GM19239 (cell line): Measurements from ENCODE around the gene DCP2.

ENCODE experiments used
- DNase-seq: peaks from one replicate; pipeline ENCODE4 v3.0.0; 2011; ENCODE audit warnings: low spot score; ENCODE audit not compliant: insufficient read length
- FAIRE-seq: peaks from 2 replicates; lab custom pipeline; 2011; peaks lifted over from hg19 to GRCh38; lab: Jason Lieb, UNC

DCP2 gene

DNA sequence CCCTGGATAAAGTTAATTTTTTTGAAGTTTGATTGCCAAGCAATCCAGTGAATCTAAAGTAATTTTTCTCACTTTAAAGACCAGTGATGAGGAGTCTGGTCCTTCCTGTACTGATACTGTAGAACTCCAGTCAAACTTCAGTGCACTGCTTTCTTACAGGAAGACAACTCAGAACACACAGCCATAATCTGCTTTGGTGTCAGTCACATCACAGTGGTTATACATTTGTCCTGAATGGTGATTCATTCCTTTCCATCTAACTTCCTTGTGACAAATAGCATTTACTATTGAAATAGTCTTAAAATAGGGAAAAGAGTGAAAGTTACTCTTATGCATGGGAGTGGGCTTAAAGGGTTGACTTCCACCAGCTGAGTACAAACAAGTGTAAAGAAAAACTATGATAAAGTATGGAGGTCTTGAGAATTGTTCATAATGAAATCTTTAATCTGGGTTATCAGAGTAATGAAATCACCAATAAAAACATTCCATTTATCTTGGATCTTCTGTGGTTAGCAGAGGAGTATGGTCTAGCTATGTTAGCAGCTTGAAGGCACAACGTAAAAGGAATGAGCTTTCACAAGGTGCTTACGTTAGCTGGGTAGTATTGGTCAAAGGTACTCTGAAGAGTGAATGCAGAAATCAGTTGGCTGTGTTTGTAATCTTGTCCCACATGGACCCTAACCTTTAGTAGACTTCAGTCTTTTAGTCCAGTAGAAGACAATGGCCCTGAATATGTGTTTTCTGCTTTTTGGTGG is 41.5 kb downstream of the DCP2 start:
- FAIRE-seq (no peak), DNase-seq (no peak)

DNA sequence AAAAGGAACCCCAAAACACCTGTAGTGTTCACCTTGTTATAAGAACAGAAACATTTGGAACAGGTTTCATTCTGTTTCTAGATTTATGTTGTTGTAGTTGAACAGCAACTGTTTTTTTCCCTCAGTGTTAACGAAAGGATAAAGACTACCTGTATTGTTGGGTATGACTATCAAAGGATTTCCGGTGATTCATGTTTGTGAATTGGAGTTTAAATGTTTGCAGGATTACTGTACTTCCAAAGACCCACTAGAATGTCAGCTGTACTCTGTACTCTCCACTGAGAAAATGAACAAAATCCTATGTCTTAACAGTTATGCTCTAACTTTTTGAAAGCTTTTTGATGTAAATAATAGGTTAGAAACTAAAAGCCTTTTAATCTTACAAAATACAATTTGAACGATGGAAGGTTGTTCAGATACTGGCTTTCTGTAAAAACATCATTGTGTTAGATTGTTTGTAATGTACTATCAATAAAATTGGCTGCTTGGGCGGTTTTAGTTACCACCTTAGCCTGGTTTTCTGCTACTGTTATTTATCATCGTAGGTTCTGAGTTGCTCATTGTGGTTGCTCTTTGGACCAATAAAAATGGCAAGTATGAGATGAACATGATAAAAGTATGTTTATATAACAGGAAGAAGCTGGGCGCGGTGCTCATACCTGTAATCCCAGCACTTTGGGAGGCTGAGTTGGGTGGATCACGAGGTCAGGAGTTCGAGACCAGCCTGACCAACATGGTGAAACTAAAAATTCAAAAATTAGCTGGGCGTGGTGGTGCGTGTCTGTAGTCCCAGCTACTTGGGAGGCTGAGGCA is 44.1 kb downstream of the DCP2 start:
- DNase-seq (no peak), FAIRE-seq (no peak)

DNA sequence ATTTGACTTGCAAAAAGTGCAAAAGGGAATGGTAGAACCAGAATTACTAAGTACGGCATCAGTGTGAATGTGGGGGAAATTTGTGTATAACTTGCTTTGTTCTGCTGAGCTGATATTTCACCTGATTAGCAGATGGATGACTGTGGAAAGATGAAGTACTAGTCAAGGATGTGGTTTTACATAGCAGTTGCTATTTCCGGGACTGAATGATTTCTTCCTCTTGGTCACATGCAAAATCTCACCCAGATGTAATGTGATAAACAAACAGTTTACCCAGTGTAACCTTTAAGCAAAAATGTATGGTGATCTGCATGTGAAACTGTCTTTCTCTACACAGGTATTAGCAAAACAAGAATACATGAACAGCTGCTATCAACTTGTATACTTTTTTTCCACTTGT is 46.1 kb downstream of the DCP2 start:
- DNase-seq (no peak), FAIRE-seq (peak; percentile 79)

DNA sequence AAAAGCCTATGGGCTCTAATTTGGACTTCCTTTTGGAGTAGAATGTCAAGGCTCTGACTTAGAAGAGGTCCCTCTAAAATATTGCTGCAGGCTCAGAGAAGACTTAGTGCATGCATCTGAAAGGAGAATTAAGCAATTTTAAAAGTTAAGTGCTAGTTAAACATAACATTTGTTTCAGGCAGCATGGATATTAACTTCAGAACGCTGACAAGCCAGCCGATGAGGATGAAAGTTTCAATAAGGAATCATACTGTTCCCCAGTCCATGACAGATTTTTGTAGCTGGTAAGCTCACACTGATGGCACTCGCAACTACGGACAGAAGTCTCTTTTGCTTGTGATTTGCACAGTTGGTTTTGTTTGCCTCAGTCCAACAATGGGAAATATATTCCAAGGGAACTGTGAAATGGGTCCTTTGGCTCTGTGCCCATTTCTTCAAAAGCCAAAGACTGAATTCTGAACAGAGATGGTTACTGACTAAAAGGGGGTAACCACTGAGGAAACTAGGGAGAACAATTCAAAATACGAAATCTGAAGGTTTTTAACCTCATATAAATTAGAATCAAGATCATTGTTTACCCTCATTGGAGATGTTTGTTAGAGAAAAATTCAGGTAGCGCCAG is 47.6 kb downstream of the DCP2 start:
- FAIRE-seq (no peak), DNase-seq (no peak)

DNA sequence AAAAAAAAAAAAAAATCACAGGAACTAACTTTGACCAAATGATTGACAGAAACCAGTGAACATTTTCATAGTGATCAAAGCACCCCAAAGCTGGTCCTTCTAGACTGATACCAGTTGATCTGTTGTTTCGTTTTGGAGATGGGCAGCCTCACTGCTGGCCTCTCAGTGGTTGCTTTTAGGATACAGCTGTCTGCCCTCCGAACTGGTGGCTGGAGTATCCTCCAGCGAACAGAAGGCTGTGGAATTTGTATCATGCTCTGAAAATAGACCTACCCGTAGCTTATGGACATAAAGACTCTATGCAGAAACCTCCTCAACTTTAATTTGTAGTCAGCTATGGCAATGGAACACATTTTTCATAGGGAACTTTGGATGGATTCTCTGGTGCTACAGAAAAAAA is 49.0 kb downstream of the DCP2 start:
- no peak for DNase-seq
- FAIRE-seq = no peak

DNA sequence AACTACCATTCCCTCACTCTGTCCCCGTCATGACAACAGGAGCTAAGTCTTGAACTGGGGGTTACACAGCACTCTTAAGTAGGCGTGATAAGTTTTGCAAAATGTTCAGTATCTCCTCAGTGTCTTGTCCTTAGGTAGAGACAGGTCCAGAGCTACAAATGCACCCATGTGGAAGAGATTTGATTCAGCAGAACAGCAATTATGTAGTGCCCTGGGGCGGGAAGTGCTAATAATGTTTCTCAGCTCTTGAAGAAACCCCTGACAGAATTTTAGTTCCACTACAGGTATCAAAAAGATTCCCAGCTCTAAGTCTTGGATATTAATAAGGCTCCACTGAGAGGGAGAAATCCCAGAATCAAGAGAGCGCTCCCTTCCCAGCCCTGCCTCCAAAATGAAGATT is 49.6 kb downstream of the DCP2 start:
- DNase-seq (no peak), FAIRE-seq (no peak)

DNA sequence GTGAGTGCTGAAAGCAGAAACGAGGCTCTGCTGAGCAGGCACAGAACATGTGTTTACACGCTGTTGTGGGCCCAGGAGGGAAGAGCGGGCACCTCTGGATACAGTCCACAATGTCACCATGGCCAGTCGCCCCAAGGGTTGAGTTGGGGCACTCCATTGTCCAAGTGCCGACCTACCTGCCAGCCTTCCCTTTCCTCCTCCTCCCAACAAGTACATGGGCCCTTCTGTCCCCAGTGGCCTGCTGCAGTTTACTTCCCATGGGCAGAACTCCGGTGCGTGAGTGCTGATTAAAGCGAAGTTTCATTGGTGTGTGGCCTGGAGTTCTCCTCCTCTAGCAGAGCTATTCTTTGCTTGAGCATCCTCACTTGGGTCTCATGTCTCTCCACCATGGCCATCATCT is 50.4 kb downstream of the DCP2 start:
- no peak for FAIRE-seq
- no peak for DNase-seq

DNA sequence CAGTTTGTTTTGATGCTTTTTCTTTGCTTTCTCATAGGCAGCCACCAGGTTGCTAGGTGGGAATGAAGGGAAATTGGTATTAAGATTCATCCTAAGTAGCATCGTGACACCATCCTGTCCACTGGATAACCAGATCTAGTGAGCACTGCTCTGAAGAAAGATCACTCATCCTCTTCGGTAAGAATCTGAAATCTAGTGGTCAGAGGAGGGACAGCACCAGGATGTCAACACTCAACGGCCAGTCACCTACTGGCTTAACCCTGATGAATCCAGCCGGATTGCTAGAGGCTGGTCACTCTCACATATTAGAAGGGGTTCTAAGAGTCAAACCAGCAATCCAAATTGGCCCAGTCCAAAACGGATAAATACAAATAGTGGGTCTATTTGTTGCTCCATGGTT is 50.8 kb downstream of the DCP2 start:
- DNase-seq = no peak
- no peak for FAIRE-seq

DNA sequence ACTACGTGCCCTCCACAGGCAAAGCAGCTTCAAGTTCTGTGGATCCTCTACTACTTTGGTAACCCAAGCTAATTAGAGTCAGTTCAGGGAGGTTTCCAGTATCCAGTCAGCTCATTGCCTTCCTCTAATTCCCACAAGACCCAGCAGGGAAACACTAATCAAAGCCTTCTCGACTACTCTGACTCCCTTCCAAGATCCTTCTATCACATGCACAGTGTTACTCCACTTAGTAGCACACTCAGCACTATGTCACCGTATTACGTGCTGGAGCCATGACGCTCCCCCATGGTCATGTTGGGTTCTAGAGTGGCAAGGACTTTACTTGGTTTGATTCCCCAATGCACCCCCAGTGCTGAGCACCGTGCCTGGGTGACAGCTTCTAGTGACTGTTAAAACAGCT is 53.0 kb downstream of the DCP2 start:
- no peak for DNase-seq
- FAIRE-seq = no peak

DNA sequence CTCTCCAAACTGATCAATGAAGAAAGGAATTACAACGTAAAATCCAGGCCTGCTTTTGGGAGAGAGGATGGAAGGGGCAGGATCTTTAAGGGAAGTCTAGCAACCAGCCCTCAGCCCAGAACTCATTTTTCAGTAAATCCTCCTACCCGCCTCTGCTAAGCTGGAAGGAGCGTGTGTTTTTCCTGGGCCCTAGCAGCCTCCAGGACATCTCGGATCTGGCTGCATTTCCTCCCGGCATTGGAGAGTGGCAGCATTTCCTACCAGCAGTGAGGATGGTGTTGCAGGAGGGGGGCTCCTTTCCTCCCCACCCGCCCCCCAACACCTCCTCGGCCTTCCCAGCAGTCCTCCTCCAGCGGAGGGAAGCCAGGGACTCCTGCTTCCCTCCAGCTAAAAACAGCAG is 54.5 kb downstream of the DCP2 start:
- FAIRE-seq (no peak), DNase-seq (no peak)

DNA sequence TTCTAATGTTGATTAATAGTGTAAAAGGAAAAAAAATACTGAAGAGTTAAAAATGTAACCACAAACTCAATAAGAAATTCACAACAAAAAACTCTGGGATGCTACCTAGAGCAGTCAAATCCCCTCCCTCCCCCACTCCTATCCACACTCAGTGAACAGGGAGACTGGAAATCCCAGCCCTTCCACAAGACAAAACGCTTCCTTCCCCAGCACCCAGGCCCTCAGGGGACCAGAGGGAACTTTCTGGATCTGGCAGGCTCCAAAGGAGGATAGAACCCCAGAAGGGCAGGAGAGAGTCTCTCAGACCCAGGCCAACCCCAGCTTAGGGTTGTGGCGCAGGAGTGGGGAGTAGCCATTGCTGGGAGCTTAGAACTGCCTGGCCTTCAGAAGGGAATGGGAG is 55.0 kb downstream of the DCP2 start:
- no peak for FAIRE-seq

DNA sequence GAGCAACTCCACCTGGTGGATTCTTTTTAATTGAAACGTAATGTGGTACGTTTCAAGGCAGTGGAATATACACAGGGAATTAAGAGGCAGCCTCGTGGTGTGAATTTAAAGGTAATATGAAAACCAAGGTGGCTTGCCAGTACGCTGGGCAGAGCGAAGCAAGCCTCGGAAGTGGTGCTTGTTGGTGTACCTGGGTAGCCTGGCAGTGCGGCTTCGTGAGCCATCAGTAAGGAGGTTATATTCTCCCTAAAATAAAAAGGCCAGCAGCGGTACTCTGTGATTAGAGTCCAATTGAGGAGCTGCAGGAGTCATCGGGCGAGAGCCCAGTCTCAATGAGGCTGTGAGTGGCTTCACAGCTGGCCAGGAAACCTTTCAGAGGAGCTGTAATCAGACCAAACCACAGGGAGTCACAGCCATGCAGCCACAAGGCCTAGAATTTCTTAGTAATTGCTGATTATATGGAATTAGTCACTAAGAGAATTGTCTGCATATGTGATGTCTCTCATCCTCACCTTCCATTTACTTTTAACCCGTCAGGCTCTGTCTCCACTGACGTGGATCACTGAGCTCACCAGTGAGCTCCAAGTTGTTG is 57.7 kb downstream of the DCP2 start:
- no peak for DNase-seq
- FAIRE-seq = no peak

More for the DNA sequence above, 55.0 kb downstream of the DCP2 start:
- no peak for DNase-seq

DNA sequence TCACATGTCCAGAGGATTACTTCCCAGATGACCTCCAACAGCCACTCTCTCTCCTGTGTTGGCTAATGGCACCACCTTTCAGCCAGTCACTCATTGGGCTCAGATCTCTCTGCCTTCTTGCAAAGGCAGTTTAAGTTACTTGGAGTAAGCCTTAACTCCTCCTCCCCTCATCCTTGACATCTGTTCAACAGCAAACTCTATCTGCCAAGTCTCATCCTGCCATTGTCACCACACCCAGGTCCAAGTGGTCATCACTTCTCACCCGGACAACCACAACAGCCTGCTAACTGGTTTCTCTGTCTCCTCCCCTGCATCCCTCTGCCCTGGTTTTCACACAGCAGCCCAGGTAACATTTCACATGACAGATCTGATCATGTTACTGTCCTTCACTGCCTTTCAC is 58.5 kb downstream of the DCP2 start:
- FAIRE-seq = no peak
- DNase-seq = no peak

DNA sequence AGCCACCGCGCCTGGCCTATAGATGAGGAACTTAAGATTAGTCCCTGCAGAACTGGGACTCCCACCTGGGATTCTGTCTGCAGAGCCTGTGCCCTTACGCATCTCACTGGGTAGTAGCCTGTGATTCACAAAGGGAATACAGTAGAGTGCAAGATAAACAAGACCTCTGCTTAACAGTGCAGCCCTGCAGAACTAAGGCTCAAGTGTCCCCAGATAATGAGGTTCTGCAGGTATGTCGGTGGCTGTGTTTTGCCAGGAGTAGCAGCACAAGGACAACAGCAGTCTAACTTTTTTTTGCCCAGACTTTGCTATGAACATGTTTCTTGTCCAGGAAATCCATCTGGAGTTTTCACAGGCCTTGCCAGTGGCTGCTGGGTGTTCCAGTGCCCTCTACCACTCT is 59.7 kb downstream of the DCP2 start:
- FAIRE-seq (no peak), DNase-seq (no peak)

DNA sequence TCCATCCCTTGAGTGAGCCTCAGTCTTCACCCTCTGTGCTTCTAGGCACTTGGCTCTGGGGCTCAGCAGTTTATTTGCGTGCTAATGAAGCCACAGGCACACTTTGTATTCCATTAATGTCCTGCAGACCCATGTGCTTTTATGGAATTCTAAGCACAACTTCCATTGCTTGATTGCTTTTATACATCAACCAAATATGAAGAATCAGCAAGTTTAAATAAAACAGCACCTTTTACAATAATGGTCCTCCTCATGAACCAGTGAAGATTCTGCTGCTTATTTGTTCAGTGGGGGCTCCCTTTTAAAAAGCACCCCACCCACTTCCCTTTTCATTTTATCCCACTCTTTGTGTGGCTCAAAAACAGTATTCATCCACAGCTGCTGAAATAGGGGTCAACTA is 60.2 kb downstream of the DCP2 start:
- FAIRE-seq = no peak
- no peak for DNase-seq

DNA sequence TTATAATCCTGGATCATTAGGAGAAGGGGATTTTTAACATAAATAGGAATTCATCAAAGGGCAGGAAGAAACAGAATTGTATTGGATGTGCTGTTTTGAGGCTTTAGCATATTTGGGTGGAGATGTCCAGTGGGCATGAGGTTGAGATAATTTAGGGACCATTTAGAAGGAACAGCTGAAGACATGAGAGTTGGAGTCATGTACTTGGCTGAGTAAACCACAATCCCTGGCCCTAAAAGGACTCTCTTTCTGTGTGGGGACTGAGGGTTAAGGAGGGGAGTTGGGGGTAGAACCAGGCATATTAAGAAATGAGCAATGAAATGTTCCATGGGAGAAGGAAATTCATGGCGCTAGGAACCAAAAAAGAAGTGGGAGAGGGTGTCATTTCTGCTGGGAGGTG is 61.5 kb downstream of the DCP2 start:
- no peak for FAIRE-seq
- DNase-seq = no peak

DNA sequence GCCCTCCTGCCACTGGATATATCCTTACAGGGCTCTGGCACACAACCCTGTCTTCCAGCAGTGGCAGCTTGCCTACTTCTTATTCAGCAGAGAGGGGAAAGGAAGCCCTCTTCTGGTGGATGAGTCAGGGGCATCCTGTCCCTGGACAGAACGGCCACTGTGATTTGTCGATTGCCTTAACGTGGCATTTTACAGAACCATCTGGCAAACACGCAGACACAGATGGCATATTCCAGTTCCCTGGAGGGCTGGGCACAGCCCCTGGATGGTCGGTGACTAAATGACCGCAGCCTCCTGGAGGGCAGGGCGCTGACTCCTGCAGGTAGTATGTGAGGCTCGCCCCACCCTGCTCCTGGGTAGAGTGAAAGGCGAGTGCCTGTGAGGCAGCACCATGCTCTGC is 62.1 kb downstream of the DCP2 start:
- no peak for DNase-seq
- FAIRE-seq = no peak

DNA sequence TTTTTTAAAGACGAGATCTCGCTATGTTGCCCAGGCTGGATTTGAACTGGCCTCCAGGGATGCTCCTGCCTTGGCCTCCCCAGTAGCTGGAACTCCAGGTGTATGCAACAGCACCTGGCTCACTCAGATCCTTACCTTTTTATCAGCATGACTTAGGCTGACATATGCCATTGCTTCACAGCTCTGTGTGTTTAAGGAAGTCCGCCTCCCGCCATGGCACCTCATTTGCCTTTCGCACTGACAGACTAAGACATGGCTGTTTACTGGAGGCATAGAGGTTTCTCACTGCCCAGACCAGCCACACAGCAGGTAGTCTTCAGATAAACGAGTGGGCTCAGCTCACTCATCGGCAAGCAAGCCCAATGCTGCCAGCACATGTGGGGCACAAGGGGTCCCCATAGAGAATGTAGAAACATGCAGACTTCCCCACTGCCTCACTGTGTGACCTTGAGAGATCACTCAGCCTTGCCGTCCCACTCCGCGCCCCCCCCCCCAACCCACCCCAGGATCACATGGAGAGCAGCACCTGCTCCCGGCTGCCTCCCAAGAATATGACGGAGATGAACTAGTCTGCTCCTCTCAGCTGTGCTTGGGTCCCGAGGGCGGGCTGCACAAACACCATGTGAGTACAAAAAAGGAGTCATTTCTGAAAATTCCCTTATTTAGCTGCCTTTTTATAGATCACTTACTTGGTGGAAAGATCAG is 62.8 kb downstream of the DCP2 start:
- DNase-seq = no peak

DNA sequence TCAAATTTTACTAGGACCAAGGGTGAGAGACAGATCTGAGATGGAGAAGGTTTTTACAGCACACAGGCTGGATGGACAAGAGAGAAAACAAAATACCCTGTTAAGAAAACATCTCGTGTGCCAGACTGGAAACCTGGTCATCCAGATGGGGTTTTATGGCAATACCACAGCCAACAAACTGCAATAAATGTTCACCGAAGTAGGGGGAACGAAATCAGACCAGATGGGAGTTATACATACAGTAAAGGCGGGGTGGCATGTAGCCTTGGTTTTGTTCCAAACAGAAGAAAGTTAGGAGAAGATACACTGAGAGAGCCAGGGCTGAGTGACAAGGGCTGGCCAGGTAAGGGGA is 63.3 kb downstream of the DCP2 start:
- FAIRE-seq = no peak
- DNase-seq = no peak

More for the DNA sequence above, 62.8 kb downstream of the DCP2 start:
- FAIRE-seq = no peak

DNA sequence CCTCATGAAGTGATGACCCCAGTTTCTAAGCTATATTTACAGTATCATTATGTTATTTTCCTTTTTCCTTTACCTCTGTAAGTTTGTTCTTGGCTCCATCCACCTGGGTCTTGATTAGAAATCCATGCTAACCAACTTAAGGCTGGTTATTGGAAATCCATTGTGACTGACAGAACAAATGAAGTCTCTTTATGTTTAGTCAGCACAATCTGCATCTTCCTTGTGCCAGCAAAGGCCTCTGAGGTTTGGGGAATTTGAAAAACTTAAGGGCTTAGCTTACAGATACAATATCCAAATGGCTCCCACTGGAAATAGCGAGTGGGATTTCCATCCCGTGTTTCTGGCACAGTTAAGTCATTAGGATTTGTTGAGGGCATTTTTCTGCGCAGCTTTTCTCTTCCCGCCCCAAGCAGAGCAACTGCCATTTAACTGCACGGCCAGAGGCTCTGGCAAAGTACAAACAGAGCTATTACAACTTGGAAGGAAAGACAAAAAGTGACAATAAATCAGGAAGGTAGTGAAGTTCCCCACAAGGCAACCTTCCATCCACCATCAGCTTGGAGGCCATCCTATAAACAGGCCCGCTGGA is 64.2 kb downstream of the DCP2 start:
- no peak for FAIRE-seq
- DNase-seq = no peak
